ENCODE results near the gene KATNBL1. TPM values are rescaled to one million over a fixed set of nuclear protein-coding genes. Genes with fewer than 3 reads are reported as not detected.

The KATNBL1 gene
- total RNA-seq, 4 donors from 2014 or later: 39.8 to 66.6 (median 50.5) TPM

DNA sequence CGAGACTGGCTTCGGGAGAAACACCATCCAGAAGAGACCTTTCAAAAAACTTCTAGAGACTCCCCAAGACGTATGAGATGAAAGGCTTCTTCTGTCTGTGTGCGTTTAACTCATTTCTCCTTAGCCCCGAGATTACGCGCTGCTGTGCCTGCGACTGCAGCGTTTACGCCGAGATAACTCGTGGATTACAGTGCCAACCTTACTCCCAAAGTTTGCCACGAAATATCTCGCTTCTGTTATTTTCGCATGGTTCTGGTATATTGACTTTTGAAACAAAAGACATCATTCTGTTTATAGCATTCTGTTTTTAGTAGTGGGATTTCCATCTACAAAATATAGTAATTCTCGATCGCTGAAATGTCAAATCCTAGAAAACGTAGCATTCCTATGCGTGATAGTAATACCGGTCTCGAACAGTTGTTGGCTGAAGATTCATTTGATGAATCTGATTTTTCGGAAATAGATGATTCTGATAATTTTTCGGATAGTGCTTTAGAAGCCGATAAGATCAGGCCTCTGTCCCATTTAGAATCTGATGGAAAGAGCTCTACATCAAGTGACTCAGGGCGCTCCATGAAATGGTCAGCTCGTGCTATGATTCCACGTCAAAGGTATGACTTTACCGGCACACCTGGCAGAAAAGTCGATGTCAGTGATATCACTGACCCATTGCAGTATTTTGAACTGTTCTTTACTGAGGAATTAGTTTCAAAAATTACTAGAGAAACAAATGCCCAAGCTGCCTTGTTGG lies 107.5 kb downstream of the KATNBL1 start:
- H3K4me1 ChIP-seq: peaks cover 7 to 12% of the 10 kb centered on the region in 2 donors
- no peaks in the 10 kb centered on the region for H3K9me3 ChIP-seq
- H3K4me3 ChIP-seq (replicated peaks in 1 of 3): peak overlapping the region; percentile 16 to 87 (median 27)
- H3K36me3 ChIP-seq: no peaks in the 10 kb centered on the region
- no peak for TF ChIP-seq POLR2A (IDR thresholded peaks at IDR 0.05)
- peak overlapping the region; percentile 38 to 84 (median 48) for H3K27ac ChIP-seq
- no peak for DNase-seq
- H3K27me3 ChIP-seq: no peaks in the 10 kb centered on the region
- 24 to 27% methylated on average over 29 of the region's 29 CpGs for WGBS, 2 donors
- intact Hi-C loops (cut with DNase I): loop anchor here (5.0 to 10.0 kb wide), 2 partner anchors 125 to 262 kb away; partner anchors contain the start of genes EMC4 and LPCAT4

DNA sequence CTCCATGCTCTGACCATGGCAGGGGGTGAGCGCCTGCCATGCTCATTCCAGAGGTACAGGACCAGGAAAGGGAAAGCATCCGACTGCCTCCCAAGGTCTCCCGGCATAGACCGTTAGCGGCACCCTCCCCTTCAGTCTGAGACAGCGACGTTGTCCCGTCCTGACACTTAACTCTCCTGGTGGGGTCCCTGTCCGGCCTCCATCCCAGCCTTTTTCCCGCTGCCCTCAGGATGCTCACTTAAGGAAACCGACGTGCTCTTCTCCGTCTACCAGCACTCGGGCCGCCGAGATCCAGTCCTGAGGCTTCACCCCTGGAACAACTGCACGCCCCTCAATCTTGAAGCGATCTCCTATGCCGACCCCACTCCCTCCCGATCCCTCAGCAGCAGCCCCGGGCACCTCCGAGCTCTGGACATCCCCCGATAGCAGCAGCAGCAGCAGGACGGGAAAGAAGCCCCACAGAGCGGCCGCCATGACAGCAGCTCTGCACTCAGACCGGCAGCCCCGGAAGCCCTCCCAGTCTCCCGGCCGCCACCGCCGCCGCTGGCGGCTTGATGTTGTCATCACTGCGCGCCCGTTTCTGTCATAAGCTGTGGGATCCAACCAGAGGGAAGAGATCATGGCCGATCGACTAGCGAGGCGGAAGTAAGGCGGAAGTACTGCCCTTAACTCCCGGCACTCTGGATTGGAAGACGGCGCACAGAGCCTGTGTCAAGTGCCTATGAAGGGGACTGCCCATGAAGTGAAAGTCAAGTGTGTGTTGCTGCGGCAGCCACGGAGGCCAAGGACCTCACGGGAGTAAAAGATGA lies 108.3 kb downstream of the KATNBL1 start, which contains the start of the genes EMC7 and PGBD4:
EMC7 (minus strand) TSS at position 497 of the 809 bp plus-strand sequence; CDS start at position 474, 23 bp downstream.
PGBD4 (plus strand) TSS at position 718 of the 809 bp plus-strand sequence. CDS start 449 bp downstream, outside the sequence.
- TF ChIP-seq POLR2A (IDR thresholded peaks at IDR 0.05): peak in 1 of 2 donors; percentile 84
- TF ChIP-seq, protein P1, sequence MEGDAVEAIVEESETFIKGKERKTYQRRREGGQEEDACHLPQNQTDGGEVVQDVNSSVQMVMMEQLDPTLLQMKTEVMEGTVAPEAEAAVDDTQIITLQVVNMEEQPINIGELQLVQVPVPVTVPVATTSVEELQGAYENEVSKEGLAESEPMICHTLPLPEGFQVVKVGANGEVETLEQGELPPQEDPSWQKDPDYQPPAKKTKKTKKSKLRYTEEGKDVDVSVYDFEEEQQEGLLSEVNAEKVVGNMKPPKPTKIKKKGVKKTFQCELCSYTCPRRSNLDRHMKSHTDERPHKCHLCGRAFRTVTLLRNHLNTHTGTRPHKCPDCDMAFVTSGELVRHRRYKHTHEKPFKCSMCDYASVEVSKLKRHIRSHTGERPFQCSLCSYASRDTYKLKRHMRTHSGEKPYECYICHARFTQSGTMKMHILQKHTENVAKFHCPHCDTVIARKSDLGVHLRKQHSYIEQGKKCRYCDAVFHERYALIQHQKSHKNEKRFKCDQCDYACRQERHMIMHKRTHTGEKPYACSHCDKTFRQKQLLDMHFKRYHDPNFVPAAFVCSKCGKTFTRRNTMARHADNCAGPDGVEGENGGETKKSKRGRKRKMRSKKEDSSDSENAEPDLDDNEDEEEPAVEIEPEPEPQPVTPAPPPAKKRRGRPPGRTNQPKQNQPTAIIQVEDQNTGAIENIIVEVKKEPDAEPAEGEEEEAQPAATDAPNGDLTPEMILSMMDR (IDR thresholded peaks at IDR 0.05): peak in 1 of 6 experiments; percentile 32
- no peaks in the 10 kb centered on the region for H3K9me3 ChIP-seq
- intact Hi-C loops (cut with DNase I): loop anchor here (5.0 to 10.0 kb wide), 2 partner anchors 126 to 263 kb away; partner anchors contain the start of genes EMC4 and LPCAT4
- peak within 1 kb of the TSS; percentile 74 to 87 (median 76) for H3K4me3 ChIP-seq (replicated peaks in 1 of 3)
- 0 to 2% methylated on average over 29 to 33 of the region's 48 CpGs for WGBS, 2 donors
- peaks cover 7 to 12% of the 10 kb centered on the region in 2 donors for H3K4me1 ChIP-seq
- no peaks in the 10 kb centered on the region for H3K27me3 ChIP-seq
- H3K36me3 ChIP-seq: no peaks in the 10 kb centered on the region
- DNase-seq: peak; percentile 99
- peak within 1 kb of the TSS; percentile 44 to 84 (median 67) for H3K27ac ChIP-seq

- TF ChIP-seq, protein P1 (IDR thresholded peaks at IDR 0.05): no peak
- Histone ChIP-seq H3K27me3 (no peaks in the 10 kb centered on the region), H3K36me3 (peaks cover 0 to 5% of the 10 kb centered on the region in 2 donors), H3K4me3 (replicated peaks in 1 of 3) (no peak overlapping the region), H3K27ac (no peak overlapping the region), H3K9me3 (no peaks in the 10 kb centered on the region), H3K4me1 (peaks cover 7 to 12% of the 10 kb centered on the region in 2 donors)
- WGBS, 2 donors: 96 to 97% methylated on average over 5 of the region's 5 CpGs
- no peak for DNase-seq
- intact Hi-C loops (cut with DNase I): loop anchor here (5.0 to 10.0 kb wide), 2 partner anchors 127 to 265 kb away; partner anchors contain the start of genes EMC4 and LPCAT4
Measured at GRCh38 chr15:34099914-34100313, 110.0 kb downstream of the KATNBL1 start.

Other genes starting within 250 kb of the KATNBL1 start
- gene CHRM5, start 241.6 kb downstream of the KATNBL1 start, total RNA-seq: not detected
- 10 to 100 TPM in 2 of 4 donors, 1 to 10 TPM in 2; 7.7 to 12.9 (median 10.1) TPM for gene AVEN, start 170.9 kb downstream of the KATNBL1 start, total RNA-seq
- gene EMC7, start 108.2 kb downstream of the KATNBL1 start, total RNA-seq: 10 to 100 TPM; 40.9 to 54.3 (median 50.5) TPM
- gene PGBD4, start 108.0 kb downstream of the KATNBL1 start, total RNA-seq: 1 to 10 TPM; 1.0 to 1.3 (median 1.2) TPM
- 100 to 1,000 TPM; 123 to 224 (median 171) TPM for gene EMC4, start 14.9 kb upstream of the KATNBL1 start, total RNA-seq
- gene SLC12A6, start 127.7 kb upstream of the KATNBL1 start, total RNA-seq: 10 to 100 TPM; 32.6 to 47.8 (median 42.1) TPM
- gene NOP10, start 133.0 kb upstream of the KATNBL1 start, total RNA-seq: 100 to 1,000 TPM in 3 of 4 donors, 10 to 100 TPM in 1; 62.6 to 164 (median 142) TPM
- gene NUTM1, start 133.2 kb upstream of the KATNBL1 start, total RNA-seq: under 1 TPM in 1 of 4 donors, not detected in 3; 0.13 TPM
- 10 to 100 TPM in 1 of 4 donors, 1 to 10 TPM in 3; 6.9 to 12.1 (median 8.6) TPM for gene LPCAT4, start 157.1 kb upstream of the KATNBL1 start, total RNA-seq
- gene GOLGA8A, start 227.7 kb upstream of the KATNBL1 start, total RNA-seq: 100 to 1,000 TPM in 3 of 4 donors, 10 to 100 TPM in 1; 94.6 to 167 (median 154) TPM

Measured in thyroid gland (tissue), 4 donors.